ENCODE measurements around the gene DSG1. TPM values are rescaled to one million over a fixed set of nuclear protein-coding genes. Genes with fewer than 3 reads are reported as not detected.

DSG1 gene
- not detected for total RNA-seq

- no peak for TF ChIP-seq CTCF (IDR thresholded peaks at IDR 0.05; ENCODE audit: low read depth)
Observed at GRCh38 chr18:31317860-31318259, at the start of gene DSG1. Gene DSG1 (plus strand): TSS chr18:31318160. CDS start chr18:31318301, 141 bp downstream.

GRCh38 chr18:31268985-31269406, 49.0 kb upstream of the DSG1 start:
- no peak for TF ChIP-seq CTCF (IDR thresholded peaks at IDR 0.05; ENCODE audit: low read depth)

- TF ChIP-seq CTCF (IDR thresholded peaks at IDR 0.05; ENCODE audit: low read depth) = no peak
Observed at GRCh38 chr18:31269566-31269965, 48.4 kb upstream of the DSG1 start.

- TF ChIP-seq CTCF (IDR thresholded peaks at IDR 0.05; ENCODE audit: low read depth) = no peak
Observed at GRCh38 chr18:31270578-31270977, 47.4 kb upstream of the DSG1 start.

- TF ChIP-seq CTCF (IDR thresholded peaks at IDR 0.05; ENCODE audit: low read depth) = no peak
Observed at GRCh38 chr18:31273812-31274527, 44.0 kb upstream of the DSG1 start.

GRCh38 chr18:31274931-31275330, 43.0 kb upstream of the DSG1 start:
- TF ChIP-seq CTCF (IDR thresholded peaks at IDR 0.05; ENCODE audit: low read depth) = no peak

GRCh38 chr18:31275722-31276463, 42.1 kb upstream of the DSG1 start:
- no peak for TF ChIP-seq CTCF (IDR thresholded peaks at IDR 0.05; ENCODE audit: low read depth)

Measured in subcutaneous adipose tissue (tissue), 4 donors.